HCT116 (cell line): Measurements from ENCODE around the gene DTNBP1. TPM values are rescaled to one million over a fixed set of nuclear protein-coding genes. Genes with fewer than 3 reads are reported as not detected.

Source experiments
- ATAC-seq: fragments of 200-7000 bp; cut with Tn5 transposase; 2 replicates; pipeline ENCODE4 v1.9.1; 2020; ENCODE audit warnings: mild to moderate bottlenecking, moderate library complexity
- BruUV-seq: library from RNA; stranded (reverse); fragments of 400-500 nt; replicated peaks from 2 replicates; lab custom pipeline; 2021; lab: Mats Ljungman, UMichigan
- CTCF ChIA-PET: fragments of 300-600 bp; sonication (Branson Sonifier 250); formaldehyde crosslinking; loops from one replicate; lab custom pipeline; 2021; ENCODE audit warnings: antibody characterized with exemption; lab: Charles Lee
- POLR2A ChIA-PET: fragments of 300-600, 350-600 bp; sonication (Branson Sonifier 250); formaldehyde crosslinking; loops from one replicate; lab custom pipeline; 2021; ENCODE audit warnings: antibody characterized with exemption; lab: Charles Lee
- RAD21 ChIA-PET, 2 experiments: fragments of 300-600 bp; sonication (Branson Sonifier 250); formaldehyde crosslinking; loops; one replicate each; lab custom pipeline; 2023; ENCODE audit warnings: low total read pairs in 2 of 2; ENCODE audit not compliant: uncharacterized antibody in 2 of 2, unreplicated experiment in 2 of 2, low non-redundant PET in 1 of 2; lab: Charles Lee
- DNase-seq: peaks from one replicate; pipeline ENCODE4 v3.0.0-alpha.2; 2010; ENCODE audit warnings: low read depth, low spot score
- H2AFZ ChIP-seq: fragments of 200-600 bp; shearing (Covaris generic), sonication (generic); 2 replicates; pipeline ENCODE4 v1.6.1; 2017; ENCODE audit warnings: low read depth, mixed run types, mixed read lengths, antibody characterized with exemption, low read length; ENCODE audit not compliant: poor library complexity, severe bottlenecking
- H3K27ac ChIP-seq: 2 replicates; pipeline ENCODE4 v1.5.1; 2012; ENCODE audit warnings: low read depth, low read length
- H3K27me3 ChIP-seq: fragments of 200-600 bp; sonication (generic); 2 replicates; pipeline ENCODE4 v1.6.1; 2016; ENCODE audit warnings: mixed run types, low read length, mixed read lengths; ENCODE audit not compliant: insufficient read depth
- H3K36me3 ChIP-seq, 2 experiments: fragments of 200-500 bp in 1 of 2; fragments of 200-600 bp in 1 of 2; sonication (Bioruptor generic) in 1 of 2; sonication (generic) in 1 of 2; 2 replicates each; pipeline versions ENCODE4 v1.5.1 to v1.6.1; 2014 to 2016; ENCODE audit warnings: low read length in 2 of 2, inconsistent platforms in 1 of 2, mixed read lengths in 1 of 2, mixed run types in 1 of 2; ENCODE audit not compliant: insufficient read depth in 2 of 2, control insufficient read depth in 1 of 2
- H3K4me1 ChIP-seq, 2 experiments: fragments of 200-600 bp in 1 of 2; sonication (generic) in 1 of 2; 2 replicates each; pipeline versions ENCODE4 v1.5.1 to v1.6.1; 2012 to 2017; ENCODE audit warnings: low read length in 2 of 2, inconsistent platforms in 1 of 2, mild to moderate bottlenecking in 1 of 2, mixed read lengths in 1 of 2, mixed run types in 1 of 2, moderate library complexity in 1 of 2; ENCODE audit not compliant: insufficient read depth in 2 of 2, control insufficient read depth in 1 of 2
- H3K4me2 ChIP-seq: fragments of 200-600 bp; sonication (generic); 2 replicates; pipeline ENCODE4 v1.6.1; 2017; ENCODE audit warnings: mixed run types, low read length, mixed read lengths
- H3K4me3 ChIP-seq, 2 experiments: fragments of 200-600 bp in 1 of 2; sonication (generic) in 1 of 2; replicated peaks in 1 of 2; 2 replicates each; pipeline ENCODE4 v1.5.1; 2011 to 2016; ENCODE audit warnings: low read length in 2 of 2, control low read depth in 1 of 2, low read depth in 1 of 2, mild to moderate bottlenecking in 1 of 2, mixed read lengths in 1 of 2, mixed run types in 1 of 2
- H3K79me2 ChIP-seq: fragments of 200-600 bp; sonication (generic); 2 replicates; pipeline ENCODE4 v1.6.1; 2017; ENCODE audit warnings: mild to moderate bottlenecking, mixed run types, low read length, moderate library complexity, mixed read lengths; ENCODE audit not compliant: insufficient read depth
- H3K9ac ChIP-seq: fragments of 200-600 bp; sonication (generic); 2 replicates; pipeline ENCODE4 v1.6.1; 2016; ENCODE audit warnings: low read length, mixed read lengths
- H3K9me2 ChIP-seq: fragments of 200-600 bp; sonication (generic), shearing (Covaris generic); 2 replicates; pipeline ENCODE4 v1.6.1; 2017; ENCODE audit warnings: mixed run types, mild to moderate bottlenecking, moderate library complexity; ENCODE audit not compliant: insufficient read depth
- H3K9me3 ChIP-seq, 2 experiments: fragments of 200-500 bp in 1 of 2; fragments of 200-600 bp in 1 of 2; sonication (Bioruptor generic) in 1 of 2; sonication (generic) in 1 of 2; 2 replicates each; pipeline ENCODE4 v1.6.1; 2014 to 2017; ENCODE audit warnings: low read length in 2 of 2, mixed read lengths in 2 of 2, inconsistent platforms in 1 of 2, low read depth in 1 of 2, mild to moderate bottlenecking in 1 of 2, mixed run types in 1 of 2, moderate library complexity in 1 of 2; ENCODE audit not compliant: control insufficient read depth in 1 of 2, insufficient read depth in 1 of 2
- H4K20me1 ChIP-seq: fragments of 200-600 bp; sonication (generic), shearing (Covaris generic); 2 replicates; pipeline ENCODE4 v1.6.1; 2017; ENCODE audit warnings: mixed run types, mild to moderate bottlenecking, moderate library complexity; ENCODE audit not compliant: insufficient read depth
- CEBPB ChIP-seq: IDR thresholded peaks from 2 replicates; pipeline ENCODE4 v1.6.1; 2012; ENCODE audit warnings: low read depth
- ELF1 ChIP-seq: IDR thresholded peaks from 2 replicates; pipeline ENCODE4 v1.6.1; 2012; ENCODE audit warnings: low read depth, borderline replicate concordance
- EZH2phosphoT487 ChIP-seq: fragments of 200-600 bp; IDR thresholded peaks from 2 replicates; pipeline ENCODE4 v1.6.1; 2018; ENCODE audit warnings: antibody characterized with exemption, borderline replicate concordance
- JUND ChIP-seq: IDR thresholded peaks from 2 replicates; pipeline ENCODE4 v1.6.1; 2012
- POLR2AphosphoS5 ChIP-seq: IDR thresholded peaks from 2 replicates; pipeline ENCODE4 v1.6.1; 2011; ENCODE audit warnings: mild to moderate bottlenecking, low read depth, low read length, moderate library complexity
- TCF7L2 ChIP-seq: IDR thresholded peaks from 2 replicates; pipeline ENCODE4 v1.7.0; 2011; ENCODE audit warnings: borderline replicate concordance, inconsistent platforms; ENCODE audit not compliant: insufficient read depth, insufficient read length; ENCODE audit errors: extremely low read depth
- ZBTB33 ChIP-seq: IDR thresholded peaks from 2 replicates; pipeline ENCODE4 v1.6.1; 2011; ENCODE audit warnings: mild to moderate bottlenecking, low read length, moderate library complexity; ENCODE audit not compliant: insufficient replicate concordance; ENCODE audit errors: extremely low read depth
- intact Hi-C: fragments of 100-400 bp; cut with micrococcal nuclease; formaldehyde crosslinking; loops from 2 replicates; pipeline ENCODE4 v1.10.0; 2022
- total RNA-seq: library from RNA; stranded (reverse); gene quantifications from one replicate; pipeline ENCODE4 v1.2.1, GENCODE V29; 2021; ENCODE audit not compliant: unreplicated experiment
- TF ChIP-seq, protein P1 (sequence below): IDR thresholded peaks from 2 replicates; pipeline ENCODE4 v1.6.1; 2012

The DTNBP1 gene
- total RNA-seq, 1 experiment from 2014 or later = 16.7 TPM

DNA sequence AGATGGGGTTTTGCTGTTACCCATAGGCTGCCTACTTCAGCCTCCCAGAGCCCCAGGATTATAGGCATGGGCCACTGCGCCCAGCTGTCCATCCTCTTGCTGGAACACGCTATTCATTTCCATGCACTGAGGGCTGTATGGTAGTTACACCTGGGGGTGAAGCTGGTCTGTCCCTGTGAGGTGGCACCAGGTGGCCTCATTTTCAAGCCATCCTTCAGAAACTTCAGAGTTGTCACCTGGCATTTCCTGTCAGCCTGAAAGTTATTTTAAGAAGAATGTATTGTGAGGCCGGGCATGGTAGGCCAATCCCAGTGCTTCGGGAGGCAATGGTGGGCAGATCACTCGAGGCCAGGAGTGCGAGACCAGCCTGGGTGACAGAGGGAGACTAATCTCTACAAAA is 147.6 kb downstream of the DTNBP1 start:
- H4K20me1 ChIP-seq = no peaks in the 10 kb centered on the region
- no peak for ATAC-seq
- TF ChIP-seq, protein P1, sequence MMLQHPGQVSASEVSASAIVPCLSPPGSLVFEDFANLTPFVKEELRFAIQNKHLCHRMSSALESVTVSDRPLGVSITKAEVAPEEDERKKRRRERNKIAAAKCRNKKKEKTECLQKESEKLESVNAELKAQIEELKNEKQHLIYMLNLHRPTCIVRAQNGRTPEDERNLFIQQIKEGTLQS = no peak
- TF ChIP-seq JUND (no peak), POLR2AphosphoS5 (no peak), TCF7L2 (no peak), CEBPB (no peak), ELF1 (no peak), EZH2phosphoT487 (no peak), ZBTB33 (no peak)
- intact Hi-C loops = no loop called here
- H3K9ac ChIP-seq = no peak overlapping the region
- no peak overlapping the region for H3K4me2 ChIP-seq
- no peak overlapping the region for H3K4me3 ChIP-seq
- H3K27me3 ChIP-seq = no peaks in the 10 kb centered on the region
- ChIA-PET POLR2A (no interaction called here), CTCF (no interaction called here), RAD21 (no interaction called here)
- H3K9me2 ChIP-seq = no peaks in the 10 kb centered on the region
- no peak overlapping the region for H3K27ac ChIP-seq
- H3K4me1 ChIP-seq = no peaks in the 10 kb centered on the region
- no peaks in the 10 kb centered on the region for H3K9me3 ChIP-seq
- DNase-seq = no peak
- peaks cover 0 to under 1% of the 10 kb centered on the region in 2 experiments; a peak in 1 of 4 replicates for H3K36me3 ChIP-seq
- no peaks in the 10 kb centered on the region for H3K79me2 ChIP-seq
- no peak overlapping the region for H2AFZ ChIP-seq
- no TSS peak for BruUV-seq
